GM18499 (cell line): ENCODE results near the gene ENPP7.

Source experiments
- ATAC-seq: cut with Tn5 transposase; IDR thresholded peaks from one replicate; pipeline ENCODE4 v1.9.1; 2021; ENCODE audit warnings: moderate number of reproducible peaks; ENCODE audit not compliant: insufficient read depth, unreplicated experiment

The ENPP7 gene

GRCh38 chr17:79702550-79703236 lies 28.1 kb upstream of the ENPP7 start:
- no peak for ATAC-seq

- ATAC-seq, result no peak
These were observed 26.1 kb upstream of the ENPP7 start for GRCh38 chr17:79704691-79705090.

GRCh38 chr17:79705674-79706073 lies 25.1 kb upstream of the ENPP7 start:
- ATAC-seq, result no peak

GRCh38 chr17:79706931-79707850 lies 23.6 kb upstream of the ENPP7 start:
- ATAC-seq, result no peak

- ATAC-seq, result no peak
These were observed 22.5 kb upstream of the ENPP7 start for GRCh38 chr17:79707931-79708891.

GRCh38 chr17:79711715-79712305 lies 18.9 kb upstream of the ENPP7 start:
- no peak for ATAC-seq

- ATAC-seq, result no peak
These were observed 17.4 kb upstream of the ENPP7 start for GRCh38 chr17:79713391-79713790.

GRCh38 chr17:79714176-79715097 lies 16.3 kb upstream of the ENPP7 start:
- no peak for ATAC-seq

- no peak for ATAC-seq
These were observed 15.4 kb upstream of the ENPP7 start for GRCh38 chr17:79715098-79715942.

GRCh38 chr17:79715943-79716797 lies 14.6 kb upstream of the ENPP7 start:
- ATAC-seq, result no peak

- ATAC-seq, result no peak
These were observed 9.9 kb upstream of the ENPP7 start for GRCh38 chr17:79720705-79721292.

GRCh38 chr17:79721993-79722671 lies 8.6 kb upstream of the ENPP7 start:
- ATAC-seq, result no peak

GRCh38 chr17:79722787-79723186 lies 8.0 kb upstream of the ENPP7 start:
- no peak for ATAC-seq

GRCh38 chr17:79728169-79728907 lies 2.4 kb upstream of the ENPP7 start:
- no peak for ATAC-seq

- ATAC-seq, result no peak
These were observed 1.8 kb upstream of the ENPP7 start for GRCh38 chr17:79728908-79729471.
